GM12873 (cell line): ENCODE results near the gene RILPL2.

Experiments
- TF ChIP-seq, protein P1 (sequence below): IDR thresholded peaks from 2 replicates; pipeline ENCODE4 v1.5.1; 2012; ENCODE audit warnings: low read depth, mild to moderate bottlenecking, moderate library complexity, low read length, control low read depth; ENCODE audit not compliant: insufficient read depth; ENCODE audit errors: missing control alignments

The RILPL2 gene, protein sequence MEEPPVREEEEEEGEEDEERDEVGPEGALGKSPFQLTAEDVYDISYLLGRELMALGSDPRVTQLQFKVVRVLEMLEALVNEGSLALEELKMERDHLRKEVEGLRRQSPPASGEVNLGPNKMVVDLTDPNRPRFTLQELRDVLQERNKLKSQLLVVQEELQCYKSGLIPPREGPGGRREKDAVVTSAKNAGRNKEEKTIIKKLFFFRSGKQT

DNA sequence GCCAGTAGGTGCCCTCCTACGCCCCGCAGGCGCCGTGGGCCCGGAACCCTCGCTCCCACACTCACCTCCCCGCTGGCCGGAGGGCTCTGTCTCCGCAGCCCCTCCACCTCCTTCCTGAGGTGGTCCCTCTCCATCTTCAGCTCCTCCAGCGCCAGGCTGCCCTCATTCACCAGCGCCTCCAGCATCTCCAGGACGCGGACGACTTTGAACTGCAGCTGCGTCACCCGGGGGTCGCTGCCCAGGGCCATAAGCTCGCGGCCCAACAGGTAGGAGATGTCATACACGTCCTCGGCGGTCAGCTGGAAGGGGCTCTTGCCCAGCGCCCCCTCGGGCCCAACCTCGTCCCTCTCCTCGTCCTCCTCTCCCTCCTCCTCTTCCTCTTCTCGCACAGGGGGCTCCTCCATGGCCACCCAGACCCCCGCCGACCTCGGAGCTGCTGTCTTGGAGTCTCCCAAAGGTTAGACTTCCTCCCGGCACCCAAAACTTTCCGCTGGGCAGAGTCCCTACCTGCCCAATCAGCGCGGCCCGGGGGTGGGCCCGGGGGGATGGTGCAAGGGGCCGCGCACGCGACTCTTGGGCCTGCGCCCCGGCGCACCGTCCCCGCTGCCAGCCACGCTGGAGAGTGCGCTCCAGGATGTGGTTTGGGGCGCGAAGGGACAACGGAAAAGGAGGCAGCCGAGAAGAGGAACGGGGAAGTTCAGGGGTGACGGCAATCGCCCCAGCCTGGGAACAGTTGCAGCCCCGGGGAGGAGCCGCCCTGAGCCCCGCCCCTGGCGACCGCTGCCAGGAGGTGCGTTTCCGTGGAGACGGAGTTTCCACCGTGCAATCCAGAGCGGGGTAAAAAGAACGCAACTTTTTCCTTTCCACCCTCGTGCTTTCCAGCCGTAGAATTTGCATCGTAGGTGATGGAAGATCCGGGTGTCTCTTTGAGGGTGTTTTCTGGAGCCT, at the start of gene RILPL2:
Gene RILPL2 (minus strand): TSS at position 668 of the 948 bp plus-strand sequence. CDS start 264 bp downstream, at position 404.
- TF ChIP-seq, protein P1, sequence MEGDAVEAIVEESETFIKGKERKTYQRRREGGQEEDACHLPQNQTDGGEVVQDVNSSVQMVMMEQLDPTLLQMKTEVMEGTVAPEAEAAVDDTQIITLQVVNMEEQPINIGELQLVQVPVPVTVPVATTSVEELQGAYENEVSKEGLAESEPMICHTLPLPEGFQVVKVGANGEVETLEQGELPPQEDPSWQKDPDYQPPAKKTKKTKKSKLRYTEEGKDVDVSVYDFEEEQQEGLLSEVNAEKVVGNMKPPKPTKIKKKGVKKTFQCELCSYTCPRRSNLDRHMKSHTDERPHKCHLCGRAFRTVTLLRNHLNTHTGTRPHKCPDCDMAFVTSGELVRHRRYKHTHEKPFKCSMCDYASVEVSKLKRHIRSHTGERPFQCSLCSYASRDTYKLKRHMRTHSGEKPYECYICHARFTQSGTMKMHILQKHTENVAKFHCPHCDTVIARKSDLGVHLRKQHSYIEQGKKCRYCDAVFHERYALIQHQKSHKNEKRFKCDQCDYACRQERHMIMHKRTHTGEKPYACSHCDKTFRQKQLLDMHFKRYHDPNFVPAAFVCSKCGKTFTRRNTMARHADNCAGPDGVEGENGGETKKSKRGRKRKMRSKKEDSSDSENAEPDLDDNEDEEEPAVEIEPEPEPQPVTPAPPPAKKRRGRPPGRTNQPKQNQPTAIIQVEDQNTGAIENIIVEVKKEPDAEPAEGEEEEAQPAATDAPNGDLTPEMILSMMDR: peak; percentile 5

DNA sequence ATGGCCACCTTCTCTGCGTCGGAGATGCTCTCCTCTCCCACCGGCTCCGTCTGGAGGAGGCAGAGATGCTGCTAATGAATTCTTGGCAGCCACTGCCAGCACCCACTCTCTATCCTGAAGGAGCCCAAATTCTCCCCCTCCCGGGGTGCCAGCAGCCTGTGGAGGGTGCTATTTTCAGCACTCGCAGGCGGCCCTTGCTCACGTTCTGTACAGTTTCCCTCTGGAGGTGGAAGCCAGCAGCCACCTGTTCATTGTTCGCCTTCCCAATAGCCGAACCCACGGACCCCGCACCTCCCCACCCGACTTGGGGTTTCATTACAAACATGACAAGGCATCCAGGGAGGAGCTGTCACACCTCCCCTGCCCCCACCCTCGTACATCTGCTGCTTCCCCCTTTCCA, 49.3 kb upstream of the RILPL2 start:
- TF ChIP-seq, protein P1: no peak

DNA sequence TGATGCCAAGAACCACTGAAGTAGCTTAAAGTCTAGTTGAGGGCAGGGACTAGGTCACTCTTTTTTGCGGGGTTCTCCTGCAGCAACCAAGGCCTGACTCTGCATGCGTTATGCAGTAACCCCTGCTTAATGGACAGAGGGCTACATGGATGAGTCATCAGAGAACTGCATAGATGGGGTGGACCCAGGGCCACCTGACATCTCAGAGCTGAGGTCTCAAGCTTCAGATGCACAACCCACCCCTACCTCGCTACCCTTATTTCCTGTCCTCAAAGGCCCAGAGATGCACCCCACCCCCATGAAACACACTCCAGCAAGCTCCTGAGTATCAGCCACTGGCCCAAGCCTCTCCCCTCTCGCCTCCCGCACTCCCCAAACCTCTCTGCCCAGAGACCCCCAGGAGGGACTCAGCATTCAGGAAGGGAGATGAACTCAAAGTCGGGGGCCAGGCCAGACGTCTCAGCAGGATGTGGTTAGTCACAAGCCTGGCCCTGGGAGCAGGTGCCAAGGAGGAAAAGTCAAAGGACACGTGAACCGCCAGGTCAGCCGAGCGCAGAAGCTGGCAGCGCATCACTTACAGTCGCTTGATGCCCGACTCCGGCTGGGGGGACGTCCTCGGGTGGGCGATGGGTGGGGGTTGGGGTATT, 47.2 kb upstream of the RILPL2 start:
- TF ChIP-seq, protein P1: no peak

DNA sequence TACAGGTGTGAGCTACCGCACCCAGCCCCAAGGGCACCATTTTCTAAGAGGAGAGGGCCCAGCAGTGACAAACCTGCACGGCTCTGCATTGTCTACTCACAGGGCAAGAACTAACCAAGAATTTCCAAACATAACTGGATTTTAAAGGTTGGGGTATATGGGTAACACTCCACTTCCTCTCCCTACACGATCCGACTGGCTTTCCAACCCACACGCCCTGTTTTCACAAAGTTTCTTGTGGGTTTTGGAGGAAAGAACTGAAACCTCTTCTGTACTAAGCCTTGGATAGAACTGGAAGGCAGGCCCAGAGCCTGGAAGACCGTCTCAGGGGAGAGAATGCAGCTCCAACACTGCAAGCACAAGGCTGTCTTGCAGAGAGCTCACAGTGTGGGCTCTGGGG, 46.4 kb upstream of the RILPL2 start:
- TF ChIP-seq, protein P1: no peak

DNA sequence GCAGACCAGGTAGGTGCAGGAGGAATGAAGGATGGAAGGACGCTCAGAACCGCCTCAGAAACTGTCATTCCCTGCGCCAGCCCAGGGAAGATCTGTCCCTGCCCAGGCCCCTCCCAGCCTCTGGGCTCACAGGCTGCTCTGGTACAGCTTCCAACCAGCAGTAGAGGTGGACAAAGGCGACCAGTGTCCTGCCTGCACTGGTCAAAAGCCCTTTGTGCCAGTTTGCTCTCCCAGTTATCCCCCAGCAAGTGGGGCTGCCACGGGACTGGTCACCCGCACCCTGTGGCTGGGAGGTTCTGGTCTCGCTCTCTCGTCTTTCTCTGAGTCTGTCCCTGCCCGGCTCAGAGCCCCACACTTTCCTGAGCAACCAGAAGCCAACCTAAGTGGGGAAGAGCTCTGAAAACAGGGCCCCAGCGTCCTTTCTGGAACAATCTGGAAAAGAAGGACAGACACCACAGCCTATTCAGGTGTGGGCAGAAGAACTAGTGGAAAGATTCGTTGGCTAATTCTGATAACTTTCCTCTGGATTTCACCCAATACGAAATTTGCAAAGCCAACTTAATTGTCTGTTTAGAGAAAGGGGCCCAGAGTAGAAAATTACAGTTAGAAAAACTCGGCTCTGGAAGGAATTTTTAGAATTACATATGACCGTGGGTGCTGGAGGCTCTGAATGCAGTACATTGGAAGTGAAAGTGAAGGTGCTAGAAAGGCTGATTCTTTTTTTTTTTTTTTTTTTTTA, 43.1 kb upstream of the RILPL2 start:
- TF ChIP-seq, protein P1: no peak

DNA sequence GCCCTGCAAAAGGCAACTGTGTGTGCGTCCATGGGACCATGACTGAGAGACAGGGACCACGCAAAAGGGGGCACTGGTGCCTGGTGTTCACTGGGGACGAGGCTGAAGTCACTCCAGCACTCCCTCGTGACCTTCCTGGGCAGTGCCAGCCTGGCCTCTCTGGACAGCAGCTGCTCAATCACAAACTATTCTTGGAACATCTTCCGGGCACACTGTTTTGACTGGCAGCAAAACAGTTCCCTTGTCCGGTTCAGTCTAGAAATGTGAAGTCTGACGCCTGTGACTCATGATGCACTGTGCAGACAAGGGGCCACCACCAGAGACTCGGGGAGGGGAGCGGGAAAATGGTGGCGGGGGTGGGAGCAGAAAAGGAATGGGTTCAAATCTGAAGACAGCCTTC, 42.3 kb upstream of the RILPL2 start:
- TF ChIP-seq, protein P1: no peak
